ENCODE measurements around the gene SKA2. TPM values are rescaled to one million over a fixed set of nuclear protein-coding genes. Genes with fewer than 3 reads are reported as not detected.

SKA2 gene
- polyA plus RNA-seq, 1 experiment: 9.7 TPM

DNA sequence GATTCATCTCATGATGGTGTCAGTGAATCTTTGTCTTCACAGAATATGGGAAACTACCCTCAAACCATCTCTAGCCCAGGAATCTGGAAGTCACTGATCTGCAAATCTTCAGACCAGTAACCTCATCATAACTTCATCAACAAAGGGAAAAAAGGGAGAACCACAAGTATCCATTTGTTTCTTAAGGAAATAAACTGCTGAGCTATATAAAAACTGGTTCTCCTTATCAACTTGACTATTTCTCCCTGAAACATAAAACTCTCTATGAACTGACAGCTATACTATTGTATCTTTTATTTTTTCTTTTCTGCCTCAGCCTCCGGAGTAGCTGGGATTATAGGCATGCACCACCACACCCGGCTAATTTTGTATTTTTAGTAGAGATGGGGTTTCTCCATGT, 87.6 kb downstream of the SKA2 start:
- CTCF ChIA-PET: no interaction called here

DNA sequence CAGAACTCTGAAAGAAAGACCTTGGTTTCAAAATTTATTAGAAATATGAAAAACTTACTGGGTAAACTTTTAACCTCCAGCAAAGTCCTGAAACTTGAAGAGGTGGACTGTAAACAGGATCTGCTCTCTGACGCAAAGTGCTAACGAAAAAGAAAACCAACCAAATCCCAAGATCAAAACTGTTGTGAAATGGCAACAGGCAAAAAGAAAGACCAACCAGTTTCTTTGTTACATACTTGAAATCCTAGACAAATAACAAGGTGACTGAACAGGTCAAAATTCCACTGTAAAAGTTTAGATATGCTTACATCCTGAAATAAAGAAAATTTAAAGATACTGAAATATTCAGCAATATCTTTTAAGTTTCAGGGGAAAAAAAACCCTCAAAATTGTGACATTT, 92.5 kb downstream of the SKA2 start:
- Histone ChIP-seq H3K27me3 (ENCODE audit: control insufficient read depth, insufficient read depth, low read length) (no peaks in the 10 kb centered on the region), H3K36me3 (ENCODE audit: control insufficient read depth, insufficient read depth, low read length) (peaks cover 3% of the 10 kb centered on the region), H3K4me3 (ENCODE audit: low read depth, low read length) (no peak overlapping the region)
- TF ChIP-seq, protein P1, sequence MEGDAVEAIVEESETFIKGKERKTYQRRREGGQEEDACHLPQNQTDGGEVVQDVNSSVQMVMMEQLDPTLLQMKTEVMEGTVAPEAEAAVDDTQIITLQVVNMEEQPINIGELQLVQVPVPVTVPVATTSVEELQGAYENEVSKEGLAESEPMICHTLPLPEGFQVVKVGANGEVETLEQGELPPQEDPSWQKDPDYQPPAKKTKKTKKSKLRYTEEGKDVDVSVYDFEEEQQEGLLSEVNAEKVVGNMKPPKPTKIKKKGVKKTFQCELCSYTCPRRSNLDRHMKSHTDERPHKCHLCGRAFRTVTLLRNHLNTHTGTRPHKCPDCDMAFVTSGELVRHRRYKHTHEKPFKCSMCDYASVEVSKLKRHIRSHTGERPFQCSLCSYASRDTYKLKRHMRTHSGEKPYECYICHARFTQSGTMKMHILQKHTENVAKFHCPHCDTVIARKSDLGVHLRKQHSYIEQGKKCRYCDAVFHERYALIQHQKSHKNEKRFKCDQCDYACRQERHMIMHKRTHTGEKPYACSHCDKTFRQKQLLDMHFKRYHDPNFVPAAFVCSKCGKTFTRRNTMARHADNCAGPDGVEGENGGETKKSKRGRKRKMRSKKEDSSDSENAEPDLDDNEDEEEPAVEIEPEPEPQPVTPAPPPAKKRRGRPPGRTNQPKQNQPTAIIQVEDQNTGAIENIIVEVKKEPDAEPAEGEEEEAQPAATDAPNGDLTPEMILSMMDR (IDR thresholded peaks at IDR 0.05; ENCODE audit: insufficient read depth, low read depth, low read length): no peak
- POLR2A ChIA-PET: no interaction called here
- no peak for DNase-seq (ENCODE audit: low read depth)
- CTCF ChIA-PET: no interaction called here

More for the DNA sequence above, 87.6 kb downstream of the SKA2 start:
- DNase-seq (ENCODE audit: low read depth): no peak
- Histone ChIP-seq H3K4me3 (ENCODE audit: low read depth, low read length) (no peak overlapping the region), H3K27me3 (ENCODE audit: control insufficient read depth, insufficient read depth, low read length) (no peaks in the 10 kb centered on the region), H3K36me3 (ENCODE audit: control insufficient read depth, insufficient read depth, low read length) (no peaks in the 10 kb centered on the region)
- TF ChIP-seq, protein P1 (IDR thresholded peaks at IDR 0.05; ENCODE audit: insufficient read depth, low read depth, low read length): no peak
- POLR2A ChIA-PET: no interaction called here

Small RNA genes lying within 50 kb of the gene (small RNA-seq; reads per million reads assigned to genes)
- gene MIR301A (ENCODE audit: insufficient read length, low read depth, low replicate concordance) (13,347 reads per million, percentile 99 among the genes with 10 or more reads in this experiment), gene MIR454 (ENCODE audit: insufficient read length, low read depth, low replicate concordance) (369 reads per million, percentile 95 among the genes with 10 or more reads in this experiment), gene RNU2-58P (ENCODE audit: insufficient read length, low read depth, low replicate concordance) (not detected)

Other genes starting within 250 kb of the SKA2 start
- 20.6 and 20.9 TPM in 2 replicates for gene TRIM37, start 48.3 kb downstream of the SKA2 start, polyA plus RNA-seq (2011; rRNA removed)
- 24.7 and 27.2 TPM in 2 replicates for gene PRR11, start 560 bp upstream of the SKA2 start, polyA plus RNA-seq (2011; rRNA removed)
- gene SMG8, start 54.8 kb upstream of the SKA2 start, polyA plus RNA-seq (2011; rRNA removed): 15.4 and 18.0 TPM in 2 replicates
- gene GDPD1, start 65.3 kb upstream of the SKA2 start, polyA plus RNA-seq (2011; rRNA removed): 0.86 and 1.0 TPM in 2 replicates
- 8.4 and 9.2 TPM in 2 replicates for gene YPEL2, start 176.5 kb upstream of the SKA2 start, polyA plus RNA-seq (2011; rRNA removed)